HL-60 (cell line): Measurements from ENCODE around the gene FOSB.

ENCODE experiments used
- DNase-seq, 2 experiments: peaks; one replicate each; pipeline ENCODE4 v3.0.0-alpha.2; 2010 to 2020; ENCODE audit warnings: low read depth in 1 of 2, low spot score in 1 of 2
- H3K27ac ChIP-seq: fragments of 250-450 bp; sonication (Bioruptor Pico); replicated peaks from 2 replicates; pipeline ENCODE4 v1.5.1; 2020; ENCODE audit warnings: mild to moderate bottlenecking, moderate library complexity
- H3K27me3 ChIP-seq: fragments of 250-450 bp; sonication (Bioruptor Pico); 2 replicates; pipeline ENCODE4 v1.5.1; 2021; ENCODE audit warnings: mild to moderate bottlenecking, moderate library complexity; ENCODE audit not compliant: insufficient read depth, poor library complexity, severe bottlenecking
- H3K4me3 ChIP-seq: replicated peaks from 2 replicates; pipeline ENCODE4 v1.5.1; 2011; ENCODE audit warnings: mild to moderate bottlenecking, control low read depth, low read length; ENCODE audit not compliant: insufficient read depth
- CTCF ChIP-seq: IDR thresholded peaks from one replicate; pipeline ENCODE4 v1.5.1; 2011; ENCODE audit warnings: low read length, control low read depth, inconsistent platforms; ENCODE audit not compliant: insufficient read depth
- GABPA ChIP-seq: IDR thresholded peaks from 2 replicates; pipeline ENCODE4 v1.6.1; 2012; ENCODE audit warnings: low read depth
- POLR2AphosphoS5 ChIP-seq: IDR thresholded peaks from 2 replicates; pipeline ENCODE4 v1.6.1; 2012; ENCODE audit warnings: low read depth
- REST ChIP-seq: IDR thresholded peaks from 2 replicates; pipeline ENCODE4 v1.6.1; 2012; ENCODE audit warnings: low read depth; ENCODE audit not compliant: insufficient replicate concordance
- SPI1 ChIP-seq: IDR thresholded peaks from 2 replicates; pipeline ENCODE4 v1.6.1; 2012; ENCODE audit warnings: low read depth, mild to moderate bottlenecking, borderline replicate concordance

Gene FOSB

GRCh38 chr19:45514376-45515051 lies 46.7 kb downstream of the FOSB start:
- no peak for TF ChIP-seq POLR2AphosphoS5
- no peak for TF ChIP-seq REST
- no peak for TF ChIP-seq GABPA
- TF ChIP-seq SPI1: no peak
- TF ChIP-seq CTCF: no peak
- Histone ChIP-seq H3K27ac (peak overlapping the region; percentile 80), H3K4me3 (no peak overlapping the region), H3K27me3 (no peaks in the 10 kb centered on the region)
- no peak for DNase-seq

- no peak overlapping the region for H3K4me3 ChIP-seq
- peak; percentile 96 to 98 for DNase-seq
- TF ChIP-seq REST (no peak), GABPA (peak; percentile 45; the same call in 1 of the 2 replicates), SPI1 (peak; percentile 96), CTCF (no peak), POLR2AphosphoS5 (peak; percentile 89)
- H3K27ac ChIP-seq: peak overlapping the region; percentile 80
- no peaks in the 10 kb centered on the region for H3K27me3 ChIP-seq
Measured at GRCh38 chr19:45515081-45515624, 47.4 kb downstream of the FOSB start.

- H3K27ac ChIP-seq: peak overlapping the region; percentile 80
- no peak for DNase-seq
- TF ChIP-seq GABPA: no peak
- no peak for TF ChIP-seq POLR2AphosphoS5
- no peak for TF ChIP-seq REST
- no peak for TF ChIP-seq SPI1
- TF ChIP-seq CTCF: no peak
- no peak overlapping the region for H3K4me3 ChIP-seq
- no peaks in the 10 kb centered on the region for H3K27me3 ChIP-seq
Measured at GRCh38 chr19:45515807-45516401, 48.1 kb downstream of the FOSB start.
